ENCODE measurements around the gene ADCK2. TPM values are rescaled to one million over a fixed set of nuclear protein-coding genes. Genes with fewer than 3 reads are reported as not detected.
"Not testable (repeated sequence)": the region's sequence is repeated elsewhere in the genome, so short reads cannot be mapped to it uniquely, and the experiment has no call there.

Gene ADCK2
- total and polyA plus RNA-seq, 2 donors, result 10.4 to 17.8 TPM

- not testable (repeated sequence) for H3K4me1 ChIP-seq (ENCODE audit: control insufficient read depth in 2 of 2, insufficient read depth in 2 of 2, low read length in 2 of 2); H3K27ac ChIP-seq (ENCODE audit: low read depth in 1 of 2, low read length in 1 of 2); H3K9me3 ChIP-seq (ENCODE audit: control insufficient read depth in 2 of 2, insufficient read depth in 1 of 2, low read length in 1 of 2); H3K27me3 ChIP-seq (ENCODE audit: control insufficient read depth in 2 of 2, insufficient read depth in 1 of 2, low read length in 1 of 2); H3K4me3 ChIP-seq (ENCODE audit: low read length in 2 of 2); DNase-seq (ENCODE audit: low read depth in 6 of 9, low spot score in 9 of 9); H3K36me3 ChIP-seq (ENCODE audit: control insufficient read depth in 2 of 2, insufficient read depth in 2 of 2, low read length in 1 of 2)
Observed at GRCh38 chr7:140712392-140712791, 39.6 kb downstream of the ADCK2 start.

- no peak for DNase-seq (ENCODE audit: low read depth in 6 of 9, low spot score in 9 of 9)
- Histone ChIP-seq H3K9me3 (ENCODE audit: control insufficient read depth in 2 of 2, insufficient read depth in 1 of 2, low read length in 1 of 2) (no peaks in the 10 kb centered on the region), H3K27ac (ENCODE audit: low read depth in 1 of 2, low read length in 1 of 2) (no peak overlapping the region), H3K4me3 (ENCODE audit: low read length in 2 of 2) (no peak overlapping the region), H3K36me3 (ENCODE audit: control insufficient read depth in 2 of 2, insufficient read depth in 2 of 2, low read length in 1 of 2) (no peaks in the 10 kb centered on the region), H3K4me1 (ENCODE audit: control insufficient read depth in 2 of 2, insufficient read depth in 2 of 2, low read length in 2 of 2) (no peaks in the 10 kb centered on the region), H3K27me3 (ENCODE audit: control insufficient read depth in 2 of 2, insufficient read depth in 1 of 2, low read length in 1 of 2) (no peaks in the 10 kb centered on the region)
- 97% methylated on average over 10 of the region's 10 CpGs for WGBS
Observed at GRCh38 chr7:140714331-140715040, 41.7 kb downstream of the ADCK2 start.

GRCh38 chr7:140719721-140720120, 47.0 kb downstream of the ADCK2 start:
- Histone ChIP-seq H3K9me3 (ENCODE audit: control insufficient read depth in 2 of 2, insufficient read depth in 1 of 2, low read length in 1 of 2) (no peaks in the 10 kb centered on the region), H3K27me3 (ENCODE audit: control insufficient read depth in 2 of 2, insufficient read depth in 1 of 2, low read length in 1 of 2) (no peaks in the 10 kb centered on the region), H3K27ac (ENCODE audit: low read depth in 1 of 2, low read length in 1 of 2) (no peak overlapping the region), H3K36me3 (ENCODE audit: control insufficient read depth in 2 of 2, insufficient read depth in 2 of 2, low read length in 1 of 2) (no peaks in the 10 kb centered on the region), H3K4me3 (ENCODE audit: low read length in 2 of 2) (no peak overlapping the region), H3K4me1 (ENCODE audit: control insufficient read depth in 2 of 2, insufficient read depth in 2 of 2, low read length in 2 of 2) (no peaks in the 10 kb centered on the region)
- no peak for DNase-seq (ENCODE audit: low read depth in 6 of 9, low spot score in 9 of 9)
- WGBS, result 43% methylated on average over 5 of the region's 5 CpGs

- Histone ChIP-seq H3K4me3 (ENCODE audit: low read length in 2 of 2) (no peak overlapping the region), H3K27ac (ENCODE audit: low read depth in 1 of 2, low read length in 1 of 2) (peak overlapping the region in 1 of 2 donors; percentile 37), H3K4me1 (ENCODE audit: control insufficient read depth in 2 of 2, insufficient read depth in 2 of 2, low read length in 2 of 2) (no peaks in the 10 kb centered on the region), H3K27me3 (ENCODE audit: control insufficient read depth in 2 of 2, insufficient read depth in 1 of 2, low read length in 1 of 2) (no peaks in the 10 kb centered on the region), H3K9me3 (ENCODE audit: control insufficient read depth in 2 of 2, insufficient read depth in 1 of 2, low read length in 1 of 2) (no peaks in the 10 kb centered on the region), H3K36me3 (ENCODE audit: control insufficient read depth in 2 of 2, insufficient read depth in 2 of 2, low read length in 1 of 2) (peaks cover 0 to 7% of the 10 kb centered on the region in 2 donors)
- WGBS, result 93% methylated on average over 1 of the region's 1 CpG
- no peak for DNase-seq (ENCODE audit: low read depth in 6 of 9, low spot score in 9 of 9)
Observed at GRCh38 chr7:140722254-140722653, 49.5 kb downstream of the ADCK2 start.

- Histone ChIP-seq H3K27me3 (ENCODE audit: control insufficient read depth in 2 of 2, insufficient read depth in 1 of 2, low read length in 1 of 2) (no peaks in the 10 kb centered on the region), H3K36me3 (ENCODE audit: control insufficient read depth in 2 of 2, insufficient read depth in 2 of 2, low read length in 1 of 2) (peaks cover 0 to 7% of the 10 kb centered on the region in 2 donors), H3K4me1 (ENCODE audit: control insufficient read depth in 2 of 2, insufficient read depth in 2 of 2, low read length in 2 of 2) (no peaks in the 10 kb centered on the region), H3K9me3 (ENCODE audit: control insufficient read depth in 2 of 2, insufficient read depth in 1 of 2, low read length in 1 of 2) (no peaks in the 10 kb centered on the region), H3K4me3 (ENCODE audit: low read length in 2 of 2) (no peak overlapping the region), H3K27ac (ENCODE audit: low read depth in 1 of 2, low read length in 1 of 2) (no peak overlapping the region)
- WGBS, result 78% methylated on average over 6 of the region's 6 CpGs
- peak in 8 of 9 donors; percentile 3 to 64 (median 22) for DNase-seq (ENCODE audit: low read depth in 6 of 9, low spot score in 9 of 9)
Observed at GRCh38 chr7:140723006-140723405, 50.3 kb downstream of the ADCK2 start.

GRCh38 chr7:140723574-140723973, 50.8 kb downstream of the ADCK2 start:
- Histone ChIP-seq H3K4me3 (ENCODE audit: low read length in 2 of 2) (no peak overlapping the region), H3K9me3 (ENCODE audit: control insufficient read depth in 2 of 2, insufficient read depth in 1 of 2, low read length in 1 of 2) (no peaks in the 10 kb centered on the region), H3K4me1 (ENCODE audit: control insufficient read depth in 2 of 2, insufficient read depth in 2 of 2, low read length in 2 of 2) (no peaks in the 10 kb centered on the region), H3K27me3 (ENCODE audit: control insufficient read depth in 2 of 2, insufficient read depth in 1 of 2, low read length in 1 of 2) (no peaks in the 10 kb centered on the region), H3K27ac (ENCODE audit: low read depth in 1 of 2, low read length in 1 of 2) (no peak overlapping the region), H3K36me3 (ENCODE audit: control insufficient read depth in 2 of 2, insufficient read depth in 2 of 2, low read length in 1 of 2) (peaks cover 0 to 7% of the 10 kb centered on the region in 2 donors)
- whole genome bisulfite sequencing, result 98% methylated on average over 3 of the region's 3 CpGs
- DNase-seq (ENCODE audit: low read depth in 6 of 9, low spot score in 9 of 9), result no peak

GRCh38 chr7:140724706-140725105, 52.0 kb downstream of the ADCK2 start:
- WGBS, result 99% methylated on average over 1 of the region's 1 CpG
- no peak for DNase-seq (ENCODE audit: low read depth in 6 of 9, low spot score in 9 of 9)
- Histone ChIP-seq H3K27me3 (ENCODE audit: control insufficient read depth in 2 of 2, insufficient read depth in 1 of 2, low read length in 1 of 2) (no peaks in the 10 kb centered on the region), H3K36me3 (ENCODE audit: control insufficient read depth in 2 of 2, insufficient read depth in 2 of 2, low read length in 1 of 2) (peaks cover 0 to 7% of the 10 kb centered on the region in 2 donors), H3K4me1 (ENCODE audit: control insufficient read depth in 2 of 2, insufficient read depth in 2 of 2, low read length in 2 of 2) (no peaks in the 10 kb centered on the region), H3K27ac (ENCODE audit: low read depth in 1 of 2, low read length in 1 of 2) (no peak overlapping the region), H3K4me3 (ENCODE audit: low read length in 2 of 2) (no peak overlapping the region), H3K9me3 (ENCODE audit: control insufficient read depth in 2 of 2, insufficient read depth in 1 of 2, low read length in 1 of 2) (no peaks in the 10 kb centered on the region)

- peak in 1 of 9 donors; percentile 31 for DNase-seq (ENCODE audit: low read depth in 6 of 9, low spot score in 9 of 9)
- no peaks in the 10 kb centered on the region for H3K27me3 ChIP-seq (ENCODE audit: control insufficient read depth in 2 of 2, insufficient read depth in 1 of 2, low read length in 1 of 2)
- H3K27ac ChIP-seq (ENCODE audit: low read depth in 1 of 2, low read length in 1 of 2), result no peak overlapping the region
- H3K4me1 ChIP-seq (ENCODE audit: control insufficient read depth in 2 of 2, insufficient read depth in 2 of 2, low read length in 2 of 2), result no peaks in the 10 kb centered on the region
- WGBS, result 90% methylated on average over 2 of the region's 2 CpGs
- no peak overlapping the region for H3K4me3 ChIP-seq (ENCODE audit: low read length in 2 of 2)
- H3K36me3 ChIP-seq (ENCODE audit: control insufficient read depth in 2 of 2, insufficient read depth in 2 of 2, low read length in 1 of 2), result peaks cover 0 to 7% of the 10 kb centered on the region in 2 donors
- no peaks in the 10 kb centered on the region for H3K9me3 ChIP-seq (ENCODE audit: control insufficient read depth in 2 of 2, insufficient read depth in 1 of 2, low read length in 1 of 2)
Observed at GRCh38 chr7:140726281-140726680, 53.5 kb downstream of the ADCK2 start.

GRCh38 chr7:140732416-140732815, 59.7 kb downstream of the ADCK2 start:
- H3K9me3 ChIP-seq (ENCODE audit: control insufficient read depth in 2 of 2, insufficient read depth in 1 of 2, low read length in 1 of 2), result no peaks in the 10 kb centered on the region
- H3K27ac ChIP-seq (ENCODE audit: low read depth in 1 of 2, low read length in 1 of 2), result no peak overlapping the region
- H3K4me3 ChIP-seq (ENCODE audit: low read length in 2 of 2), result no peak overlapping the region
- no peak for DNase-seq (ENCODE audit: low read depth in 6 of 9, low spot score in 9 of 9)
- 96% methylated on average over 2 of the region's 2 CpGs for WGBS
- no peaks in the 10 kb centered on the region for H3K27me3 ChIP-seq (ENCODE audit: control insufficient read depth in 2 of 2, insufficient read depth in 1 of 2, low read length in 1 of 2)
- H3K36me3 ChIP-seq (ENCODE audit: control insufficient read depth in 2 of 2, insufficient read depth in 2 of 2, low read length in 1 of 2), result peaks cover 2 to 3% of the 10 kb centered on the region in 2 donors
- H3K4me1 ChIP-seq (ENCODE audit: control insufficient read depth in 2 of 2, insufficient read depth in 2 of 2, low read length in 2 of 2), result no peaks in the 10 kb centered on the region

Measured in thymus (tissue), 11 donors.